GM12878 (cell line): Measurements from ENCODE around the gene PELI1. TPM values are rescaled to one million over a fixed set of nuclear protein-coding genes. Genes with fewer than 3 reads are reported as not detected.

Experiments
- ATAC-seq: fragments of 200-7000 bp; cut with Tn5 transposase; 3 replicates; pipeline ENCODE4 v1.9.1; 2020; ENCODE audit warnings: mild to moderate bottlenecking, moderate library complexity
- BruUV-seq: library from RNA; stranded (reverse); fragments of 400-500 nt; replicated peaks from 2 replicates; lab custom pipeline; 2021; lab: Mats Ljungman, UMichigan
- CTCF ChIA-PET: fragments of 300-600 bp; sonication (Branson Sonifier 250); formaldehyde crosslinking; extraction: SDS; loops from one replicate; lab custom pipeline; 2021; ENCODE audit warnings: inconsistent platforms; lab: Yijun Ruan, JAX
- POLR2A ChIA-PET: fragments of 350-600 bp; formaldehyde crosslinking; extraction: SDS; loops from one replicate; lab custom pipeline; 2021; ENCODE audit warnings: inconsistent platforms; lab: Charles Lee
- RAD21 ChIA-PET: fragments of 300-600 bp; sonication (Branson Sonifier 250); formaldehyde crosslinking; loops from one replicate; lab custom pipeline; 2023; ENCODE audit warnings: antibody characterized with exemption; ENCODE audit not compliant: unreplicated experiment; lab: Charles Lee
- SMC1A ChIA-PET: fragments of 300-600 bp; sonication (Branson Sonifier 250); formaldehyde crosslinking; loops from one replicate; lab custom pipeline; 2023; ENCODE audit not compliant: unreplicated experiment, uncharacterized antibody; lab: Charles Lee
- DNase-seq: peaks from one replicate; pipeline ENCODE4 v3.0.0-alpha.2; 2011; ENCODE audit warnings: low read depth, low spot score
- FAIRE-seq: peaks from 3 replicates; lab custom pipeline; 2011; peaks lifted over from hg19 to GRCh38; lab: Jason Lieb, UNC
- H2AFZ ChIP-seq: 2 replicates; pipeline ENCODE4 v1.6.0; 2011; ENCODE audit warnings: low read depth, low read length, control low read depth; ENCODE audit not compliant: control insufficient read depth
- H3K27ac ChIP-seq: 2 replicates; pipeline ENCODE4 v1.5.1; 2011; ENCODE audit warnings: control low read depth; ENCODE audit not compliant: control insufficient read depth, insufficient read depth
- H3K27me3 ChIP-seq, 2 experiments: replicated peaks in 1 of 2; 2 replicates each; pipeline versions ENCODE4 v1.6.0 to v1.6.1; 2011; ENCODE audit warnings: low read length in 1 of 2; ENCODE audit not compliant: control insufficient read depth in 2 of 2, insufficient read depth in 2 of 2
- H3K36me3 ChIP-seq, 2 experiments: 2 replicates each; pipeline ENCODE4 v1.5.1; 2011; ENCODE audit warnings: low read length in 1 of 2; ENCODE audit not compliant: control insufficient read depth in 2 of 2, insufficient read depth in 2 of 2
- H3K4me1 ChIP-seq: 2 replicates; pipeline ENCODE4 v1.6.1; 2011; ENCODE audit warnings: mild to moderate bottlenecking, low read length, moderate library complexity, mixed read lengths; ENCODE audit not compliant: control insufficient read depth, insufficient read depth
- H3K4me2 ChIP-seq: 2 replicates; pipeline ENCODE4 v1.6.0; 2011; ENCODE audit warnings: control low read depth; ENCODE audit not compliant: control insufficient read depth, insufficient read depth
- H3K4me3 ChIP-seq: fragments of 200-600 bp; sonication (generic); 2 replicates; pipeline ENCODE4 v1.5.1; 2016
- H3K79me2 ChIP-seq: 2 replicates; pipeline ENCODE4 v1.6.0; 2011; ENCODE audit warnings: low read length; ENCODE audit not compliant: control insufficient read depth, insufficient read depth
- H3K9ac ChIP-seq: 2 replicates; pipeline ENCODE4 v1.8.0; 2011; ENCODE audit warnings: low read length, control low read depth, mixed read lengths; ENCODE audit not compliant: control insufficient read depth, insufficient read depth
- H3K9me3 ChIP-seq: replicated peaks from 3 replicates; pipeline ENCODE4 v1.5.1; 2011; ENCODE audit warnings: mild to moderate bottlenecking, low read length; ENCODE audit not compliant: control insufficient read depth, insufficient read depth
- H4K20me1 ChIP-seq: 2 replicates; pipeline ENCODE4 v1.6.0; 2011; ENCODE audit not compliant: control insufficient read depth, insufficient read depth
- MLLT1 ChIP-seq: fragments of 450-650 bp; IDR thresholded peaks from 2 replicates; pipeline ENCODE4 v1.6.1; 2016; ENCODE audit warnings: mild to moderate bottlenecking
- POLR2AphosphoS2 ChIP-seq: IDR thresholded peaks from 2 replicates; pipeline ENCODE4 v1.6.1; 2011; ENCODE audit warnings: low read depth, mild to moderate bottlenecking, low read length, improper control_type of control experiment, moderate library complexity
- POLR2AphosphoS5 ChIP-seq: IDR thresholded peaks from 2 replicates; pipeline ENCODE4 v1.6.1; 2011; ENCODE audit warnings: mild to moderate bottlenecking, low read length, inconsistent platforms
- SPI1 ChIP-seq: IDR thresholded peaks from 2 replicates; pipeline ENCODE4 v1.6.1; 2011; ENCODE audit warnings: low read depth, mild to moderate bottlenecking, low read length, moderate library complexity, borderline replicate concordance; ENCODE audit not compliant: insufficient read depth
- SREBF2 ChIP-seq: IDR thresholded peaks from 2 replicates; pipeline ENCODE4 v1.6.1; 2012; ENCODE audit warnings: mild to moderate bottlenecking, low read length
- WGBS: methylation state at CpG from one replicate; pipeline ENCODE4 v1.1.6; 2016; ENCODE audit warnings: low lambda C conversion rate; ENCODE audit not compliant: insufficient replicate concordance, insufficient coverage; ENCODE audit errors: missing lambda C conversion rate; 5-methylcytosine and 5-hydroxymethylcytosine counted together
- in situ Hi-C: fragments of 300-500 bp; cut with MboI; formaldehyde crosslinking; loops from 9 replicates; pipeline ENCODE4 v1.14.3; 2018; ENCODE audit warnings: mixed read lengths
- intact Hi-C: fragments of 100-400 bp; cut with micrococcal nuclease; formaldehyde crosslinking; loops from one replicate; pipeline ENCODE4 v1.14.2; 2022; ENCODE audit not compliant: unreplicated experiment
- polyA plus RNA-seq, 11 experiments: library from polyadenylated mRNA; depleted of rRNA in 4 of 11; unstranded in 6 of 11; stranded (reverse) in 5 of 11; fragments of >200 nt; fragmentation: Nextera tagmentation in 4 of 11; fragmentation: Illumina TruSeq in 1 of 11; extraction: Ambion mirVana in 4 of 11; extraction: Trizol in 1 of 11; gene quantifications; 1 replicate in 1 of 11; 2 replicates in 10 of 11; pipeline versions ENCODE4 v1.2.1 to v1.2.3, GENCODE V29; 2011 to 2016; ENCODE audit warnings: inconsistent platforms in 2 of 11, missing spikeins in 2 of 11, low read depth in 1 of 11
- total RNA-seq, 4 experiments: library from RNA; depleted of rRNA in 3 of 4; stranded (reverse); fragments of >200 nt in 3 of 4; fragmentation: Illumina TruSeq in 1 of 4; extraction: Trizol in 1 of 4; gene quantifications; 2 replicates each; pipeline versions ENCODE4 v1.2.1 to v1.2.3, GENCODE V29; 2013 to 2021

PELI1 gene
- total and polyA plus RNA-seq, 10 of the 15 experiments (the other 5 are each of a cell fraction or from before 2014, with no cell fraction given), result 12.1 to 92.0 (median 39.8) TPM

GRCh38 chr2:64094663-64095382, 49.4 kb downstream of the PELI1 start:
- 90% methylated on average over 12 of the region's 12 CpGs for WGBS
- Histone ChIP-seq H2AFZ (no peak overlapping the region), H3K4me1 (peaks cover 37% of the 10 kb centered on the region), H3K79me2 (peaks cover 6% of the 10 kb centered on the region), H3K4me3 (no peak overlapping the region), H3K9ac (no peak overlapping the region), H3K36me3 (peaks cover 18 to 41% of the 10 kb centered on the region in 2 experiments), H4K20me1 (no peaks in the 10 kb centered on the region), H3K27ac (no peak overlapping the region), H3K27me3 (no peaks in the 10 kb centered on the region), H3K9me3 (peaks cover 11% of the 10 kb centered on the region), H3K4me2 (no peak overlapping the region)
- in situ Hi-C loops (no loop called here), intact Hi-C loops (loop anchor here (5.0 kb wide), 2 partner anchors 43 to 47 kb away; partner anchors contain the start of gene PELI1)
- peak; percentile 50; the same call in 1 of the 2 replicates for TF ChIP-seq POLR2AphosphoS5
- TF ChIP-seq POLR2AphosphoS2, result 0 out of 2 replicates have a peak, but pooled peaks have one; percentile 37
- TF ChIP-seq MLLT1, result 0 out of 2 replicates have a peak, but pooled peaks have one; percentile 23
- peak; percentile 49 for TF ChIP-seq SPI1
- no peak for TF ChIP-seq SREBF2
- RAD21 ChIA-PET, result interaction anchor here (0.8 to 2.0 kb wide), 4 partner anchors 38 to 233 kb away, joined by 3 to 6 read pairs (median 5); no protein-coding TSS in a partner anchor
- no TSS peak for BruUV-seq
- ATAC-seq (no peak), FAIRE-seq (no peak), DNase-seq (no peak)
- SMC1A ChIA-PET, result interaction anchor here (0.7 to 19.8 kb wide), 7 partner anchors 8 to 223 kb away, joined by 3 to 495 read pairs (median 7); no protein-coding TSS in a partner anchor
- POLR2A ChIA-PET, result interaction anchor here (0.5 to 2.1 kb wide), 2 partner anchors 16 to 27 kb away, joined by 3 to 5 read pairs; no protein-coding TSS in a partner anchor
- CTCF ChIA-PET, result interaction anchor here (0.5 to 1.9 kb wide), 5 partner anchors 10 to 218 kb away, joined by 3 to 4 read pairs (median 3); no protein-coding TSS in a partner anchor
